AG09319 (cell line): ENCODE data around the gene POU6F2.

Experiments
- DNase-seq: peaks from one replicate; pipeline ENCODE4 v3.0.0-alpha.2; 2010; ENCODE audit warnings: low read depth; ENCODE audit errors: extremely low read depth
- TF ChIP-seq, protein P1 (sequence below): IDR thresholded peaks from 2 replicates; pipeline ENCODE4 v1.5.1; 2011; ENCODE audit warnings: low read depth, mild to moderate bottlenecking, inconsistent platforms, low read length, moderate library complexity

The POU6F2 gene

GRCh38 chr7:39446546-39446945, 468.8 kb downstream of the POU6F2 start:
- TF ChIP-seq, protein P1, sequence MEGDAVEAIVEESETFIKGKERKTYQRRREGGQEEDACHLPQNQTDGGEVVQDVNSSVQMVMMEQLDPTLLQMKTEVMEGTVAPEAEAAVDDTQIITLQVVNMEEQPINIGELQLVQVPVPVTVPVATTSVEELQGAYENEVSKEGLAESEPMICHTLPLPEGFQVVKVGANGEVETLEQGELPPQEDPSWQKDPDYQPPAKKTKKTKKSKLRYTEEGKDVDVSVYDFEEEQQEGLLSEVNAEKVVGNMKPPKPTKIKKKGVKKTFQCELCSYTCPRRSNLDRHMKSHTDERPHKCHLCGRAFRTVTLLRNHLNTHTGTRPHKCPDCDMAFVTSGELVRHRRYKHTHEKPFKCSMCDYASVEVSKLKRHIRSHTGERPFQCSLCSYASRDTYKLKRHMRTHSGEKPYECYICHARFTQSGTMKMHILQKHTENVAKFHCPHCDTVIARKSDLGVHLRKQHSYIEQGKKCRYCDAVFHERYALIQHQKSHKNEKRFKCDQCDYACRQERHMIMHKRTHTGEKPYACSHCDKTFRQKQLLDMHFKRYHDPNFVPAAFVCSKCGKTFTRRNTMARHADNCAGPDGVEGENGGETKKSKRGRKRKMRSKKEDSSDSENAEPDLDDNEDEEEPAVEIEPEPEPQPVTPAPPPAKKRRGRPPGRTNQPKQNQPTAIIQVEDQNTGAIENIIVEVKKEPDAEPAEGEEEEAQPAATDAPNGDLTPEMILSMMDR, result no peak
- DNase-seq, result no peak

GRCh38 chr7:39451901-39452300, 474.2 kb downstream of the POU6F2 start:
- no peak for DNase-seq
- TF ChIP-seq, protein P1, result no peak

- TF ChIP-seq, protein P1, result peak; percentile 93
- DNase-seq, result peak; percentile 29
Observed at GRCh38 chr7:39453743-39454355, 476.1 kb downstream of the POU6F2 start.

GRCh38 chr7:39458061-39458745, 480.5 kb downstream of the POU6F2 start:
- TF ChIP-seq, protein P1, result no peak

DNA sequence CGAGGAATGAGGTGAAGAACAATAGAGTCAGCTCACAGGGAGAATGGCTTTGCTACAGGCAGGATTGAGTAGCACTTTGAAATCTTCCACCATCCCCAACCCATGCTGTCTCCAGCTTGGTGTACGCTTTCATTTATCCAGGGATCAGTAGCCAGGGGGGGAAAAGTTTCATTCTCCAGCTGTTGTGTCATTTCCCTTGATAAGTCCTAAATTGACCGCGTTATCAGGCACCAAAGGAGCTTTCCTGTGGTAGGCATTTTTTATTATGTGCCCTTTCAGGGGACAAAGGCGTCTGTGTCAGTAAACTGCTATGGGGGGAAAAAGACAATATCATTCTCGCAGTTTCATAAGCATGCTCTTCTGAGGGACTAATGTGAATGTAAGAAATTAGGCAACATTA, 481.9 kb downstream of the POU6F2 start:
- DNase-seq, result no peak
- TF ChIP-seq, protein P1, result no peak

More at GRCh38 chr7:39458061-39458745, 480.5 kb downstream of the POU6F2 start:
- no peak for DNase-seq

- no peak for DNase-seq
Observed at GRCh38 chr7:39460486-39460885, 482.8 kb downstream of the POU6F2 start.

GRCh38 chr7:39461263-39461820, 483.6 kb downstream of the POU6F2 start:
- TF ChIP-seq, protein P1, result no peak
- no peak for DNase-seq

More at GRCh38 chr7:39460486-39460885, 482.8 kb downstream of the POU6F2 start:
- TF ChIP-seq, protein P1, result no peak
